Effector memory CD4-positive, alpha-beta T cell (primary cell): ENCODE results near the gene CBFA2T3.

Experiments used
- DNase-seq, 3 donors: peaks; one replicate each; pipeline ENCODE4 v3.0.0-alpha.2; 2020
- H3K27ac ChIP-seq: 2 replicates; pipeline ENCODE4 v1.7.0; 2013; ENCODE audit warnings: mild to moderate bottlenecking, low read length, moderate library complexity; ENCODE audit not compliant: insufficient read depth, poor library complexity, severe bottlenecking
- H3K27me3 ChIP-seq: replicated peaks from 2 replicates; pipeline ENCODE4 v1.7.0; 2013; ENCODE audit warnings: mild to moderate bottlenecking, low read length; ENCODE audit not compliant: insufficient read depth, control insufficient read depth, poor library complexity, severe bottlenecking
- H3K36me3 ChIP-seq: 2 replicates; pipeline ENCODE4 v1.7.0; 2013; ENCODE audit warnings: mild to moderate bottlenecking, low read length, moderate library complexity; ENCODE audit not compliant: control insufficient read depth, insufficient read depth
- H3K4me1 ChIP-seq: 2 replicates; pipeline ENCODE4 v1.7.0; 2013; ENCODE audit warnings: low read length, mild to moderate bottlenecking; ENCODE audit not compliant: control insufficient read depth, insufficient read depth, poor library complexity, severe bottlenecking
- H3K4me3 ChIP-seq: 2 replicates; pipeline ENCODE4 v1.7.0; 2013; ENCODE audit warnings: low read length, low read depth, mild to moderate bottlenecking; ENCODE audit not compliant: insufficient read depth, poor library complexity, severe bottlenecking
- H3K9me3 ChIP-seq: 2 replicates; pipeline ENCODE4 v1.7.0; 2013; ENCODE audit warnings: mild to moderate bottlenecking, low read length, moderate library complexity; ENCODE audit not compliant: control insufficient read depth

Gene CBFA2T3

GRCh38 chr16:88914750-88915368 is 62.1 kb downstream of the CBFA2T3 start:
- Histone ChIP-seq H3K4me3 (no peak overlapping the region), H3K36me3 (no peaks in the 10 kb centered on the region), H3K27me3 (no peaks in the 10 kb centered on the region), H3K27ac (no peak overlapping the region), H3K4me1 (no peaks in the 10 kb centered on the region), H3K9me3 (no peaks in the 10 kb centered on the region)
- no peak for DNase-seq

- Histone ChIP-seq H3K4me3 (no peak overlapping the region), H3K27ac (no peak overlapping the region), H3K36me3 (no peaks in the 10 kb centered on the region), H3K9me3 (no peaks in the 10 kb centered on the region), H3K27me3 (no peaks in the 10 kb centered on the region), H3K4me1 (no peaks in the 10 kb centered on the region)
- DNase-seq = no peak
Measured at GRCh38 chr16:88913870-88914269, 63.1 kb downstream of the CBFA2T3 start.

GRCh38 chr16:88913001-88913612 is 63.9 kb downstream of the CBFA2T3 start:
- Histone ChIP-seq H3K4me3 (no peak overlapping the region), H3K4me1 (no peaks in the 10 kb centered on the region), H3K9me3 (no peaks in the 10 kb centered on the region), H3K36me3 (no peaks in the 10 kb centered on the region), H3K27ac (no peak overlapping the region), H3K27me3 (no peaks in the 10 kb centered on the region)
- no peak for DNase-seq

- H3K4me1 ChIP-seq = no peaks in the 10 kb centered on the region
- H3K27me3 ChIP-seq = no peaks in the 10 kb centered on the region
- no peaks in the 10 kb centered on the region for H3K9me3 ChIP-seq
- no peak overlapping the region for H3K27ac ChIP-seq
- H3K36me3 ChIP-seq = no peaks in the 10 kb centered on the region
- no peak overlapping the region for H3K4me3 ChIP-seq
- no peak for DNase-seq
Measured at GRCh38 chr16:88912556-88912955, 64.5 kb downstream of the CBFA2T3 start.

- Histone ChIP-seq H3K27me3 (no peaks in the 10 kb centered on the region), H3K36me3 (no peaks in the 10 kb centered on the region), H3K9me3 (no peaks in the 10 kb centered on the region), H3K4me1 (no peaks in the 10 kb centered on the region), H3K27ac (no peak overlapping the region), H3K4me3 (no peak overlapping the region)
- DNase-seq = no peak
Measured at GRCh38 chr16:88911946-88912310, 65.1 kb downstream of the CBFA2T3 start.

- no peak overlapping the region for H3K4me3 ChIP-seq
- no peaks in the 10 kb centered on the region for H3K9me3 ChIP-seq
- H3K27me3 ChIP-seq = no peaks in the 10 kb centered on the region
- H3K27ac ChIP-seq = no peak overlapping the region
- DNase-seq = no peak
- no peaks in the 10 kb centered on the region for H3K4me1 ChIP-seq
- H3K36me3 ChIP-seq = no peaks in the 10 kb centered on the region
Measured at GRCh38 chr16:88911136-88911945, 65.7 kb downstream of the CBFA2T3 start.

GRCh38 chr16:88910284-88911135 is 66.5 kb downstream of the CBFA2T3 start:
- Histone ChIP-seq H3K4me1 (no peaks in the 10 kb centered on the region), H3K27me3 (no peaks in the 10 kb centered on the region), H3K27ac (no peak overlapping the region), H3K4me3 (no peak overlapping the region), H3K36me3 (no peaks in the 10 kb centered on the region), H3K9me3 (no peaks in the 10 kb centered on the region)
- no peak for DNase-seq

- Histone ChIP-seq H3K4me1 (no peaks in the 10 kb centered on the region), H3K9me3 (no peaks in the 10 kb centered on the region), H3K36me3 (no peaks in the 10 kb centered on the region), H3K27ac (no peak overlapping the region), H3K4me3 (no peak overlapping the region), H3K27me3 (no peaks in the 10 kb centered on the region)
- DNase-seq = no peak
Measured at GRCh38 chr16:88909431-88910210, 67.4 kb downstream of the CBFA2T3 start.

GRCh38 chr16:88908307-88908706 is 68.7 kb downstream of the CBFA2T3 start:
- H3K27ac ChIP-seq = no peak overlapping the region
- no peaks in the 10 kb centered on the region for H3K36me3 ChIP-seq
- no peaks in the 10 kb centered on the region for H3K27me3 ChIP-seq
- H3K4me3 ChIP-seq = no peak overlapping the region
- DNase-seq = no peak
- no peaks in the 10 kb centered on the region for H3K9me3 ChIP-seq
- H3K4me1 ChIP-seq = no peaks in the 10 kb centered on the region
